ENCODE data around the gene CLEC2A. TPM values are rescaled to one million over a fixed set of nuclear protein-coding genes. Genes with fewer than 3 reads are reported as not detected.
"Not testable (repeated sequence)": the region's sequence is repeated elsewhere in the genome, so short reads cannot be mapped to it uniquely, and the experiment has no call there.

CLEC2A gene
- total RNA-seq, 2 experiments from 2014 or later: not detected

- ChIA-PET POLR2A (no interaction called here), CTCF (interaction anchor here (0.6 kb wide), 1 partner anchor 122 kb away, joined by 3 read pairs; no protein-coding TSS in a partner anchor)
These were observed 34.6 kb downstream of the CLEC2A start for GRCh38 chr12:9897535-9897934.

GRCh38 chr12:9895215-9895971 lies 36.8 kb downstream of the CLEC2A start:
- ChIA-PET CTCF (interaction anchor here (1.3 to 1.5 kb wide), 2 partner anchors 24 to 81 kb away, joined by 3 to 4 read pairs; no protein-coding TSS in a partner anchor), POLR2A (interaction anchor here (0.7 kb wide), 1 partner anchor 312 kb away, joined by 4 read pairs; no protein-coding TSS in a partner anchor)

GRCh38 chr12:9888665-9889273 lies 43.4 kb downstream of the CLEC2A start:
- POLR2A ChIA-PET: no interaction called here

GRCh38 chr12:9883175-9883574 lies 49.0 kb downstream of the CLEC2A start:
- ChIA-PET POLR2A (no interaction called here), CTCF (no interaction called here)

More at GRCh38 chr12:9888665-9889273, 43.4 kb downstream of the CLEC2A start:
- CTCF ChIA-PET: no interaction called here

GRCh38 chr12:9881988-9882387 lies 50.2 kb downstream of the CLEC2A start:
- ChIA-PET CTCF (no interaction called here), POLR2A (no interaction called here)

GRCh38 chr12:9881246-9881645 lies 50.9 kb downstream of the CLEC2A start, which contains the start of gene KLRF2:
TSS of gene KLRF2 (plus strand) at chr12:9881489. CDS start at chr12:9881596, 107 bp downstream.
- POLR2A ChIA-PET: no interaction called here
- CTCF ChIA-PET: no interaction called here

- ChIA-PET CTCF (no interaction called here), POLR2A (no interaction called here)
These were observed 51.6 kb downstream of the CLEC2A start for GRCh38 chr12:9880532-9881078.

- POLR2A ChIA-PET, CTCF ChIA-PET: not testable (repeated sequence)
These were observed 56.0 kb downstream of the CLEC2A start for GRCh38 chr12:9876120-9876519.

GRCh38 chr12:9872742-9873141 lies 59.4 kb downstream of the CLEC2A start:
- POLR2A ChIA-PET: interaction anchor here (0.6 kb wide), 1 partner anchor 77 kb away, joined by 3 read pairs; no protein-coding TSS in a partner anchor
- CTCF ChIA-PET: interaction anchor here (1.6 kb wide), 1 partner anchor 74 kb away, joined by 6 read pairs; no protein-coding TSS in a partner anchor

GRCh38 chr12:9872162-9872561 lies 60.0 kb downstream of the CLEC2A start:
- ChIA-PET CTCF (interaction anchor here (0.7 to 1.6 kb wide), 4 partner anchors 24 to 129 kb away, joined by 3 to 6 read pairs (median 3); no protein-coding TSS in a partner anchor), POLR2A (no interaction called here)

GRCh38 chr12:9870286-9870866 lies 61.8 kb downstream of the CLEC2A start:
- ChIA-PET CTCF (no interaction called here), POLR2A (no interaction called here)

- POLR2A ChIA-PET: interaction anchor here (1.0 kb wide), 1 partner anchor 111 kb away, joined by 5 read pairs; no protein-coding TSS in a partner anchor
These were observed 62.6 kb downstream of the CLEC2A start, which contains the start of gene CLEC2B for GRCh38 chr12:9869307-9870161. TSS of gene CLEC2B (minus strand) at chr12:9869354.

GRCh38 chr12:9868951-9869306 lies 63.2 kb downstream of the CLEC2A start:
- POLR2A ChIA-PET: interaction anchor here (0.7 to 3.3 kb wide), 4 partner anchors 111 to 685 kb away, joined by 3 to 21 read pairs (median 4); no protein-coding TSS in a partner anchor

More at GRCh38 chr12:9869307-9870161, 62.6 kb downstream of the CLEC2A start, which contains the start of gene CLEC2B:
- CTCF ChIA-PET: no interaction called here

GRCh38 chr12:9868311-9868801 lies 63.8 kb downstream of the CLEC2A start:
- CTCF ChIA-PET: no interaction called here

More at GRCh38 chr12:9868951-9869306, 63.2 kb downstream of the CLEC2A start:
- CTCF ChIA-PET: no interaction called here

GRCh38 chr12:9867531-9867930 lies 64.6 kb downstream of the CLEC2A start:
- CTCF ChIA-PET: interaction anchor here (0.8 to 1.3 kb wide), 2 partner anchors 18 to 70 kb away, joined by 3 to 4 read pairs; no protein-coding TSS in a partner anchor
- POLR2A ChIA-PET: interaction anchor here (1.0 to 3.3 kb wide), 4 partner anchors 106 to 198 kb away, joined by 3 to 21 read pairs (median 5); partner anchors contain the start of genes CD69 and CLEC2D

More at GRCh38 chr12:9868311-9868801, 63.8 kb downstream of the CLEC2A start:
- POLR2A ChIA-PET: interaction anchor here (0.7 to 3.3 kb wide), 4 partner anchors 111 to 686 kb away, joined by 3 to 21 read pairs (median 3); partner anchors contain the start of gene CLEC2D

- POLR2A ChIA-PET: interaction anchor here (1.1 to 3.3 kb wide), 3 partner anchors 106 to 112 kb away, joined by 4 to 21 read pairs (median 7); partner anchors contain the start of gene CD69
- CTCF ChIA-PET: interaction anchor here (0.8 to 1.3 kb wide), 2 partner anchors 18 to 69 kb away, joined by 3 to 4 read pairs; no protein-coding TSS in a partner anchor
These were observed 65.3 kb downstream of the CLEC2A start for GRCh38 chr12:9866860-9867269.

GRCh38 chr12:9864913-9865675 lies 67.1 kb downstream of the CLEC2A start:
- ChIA-PET POLR2A (interaction anchor here (0.7 to 3.3 kb wide), 4 partner anchors 35 to 211 kb away, joined by 3 to 21 read pairs (median 7); no protein-coding TSS in a partner anchor), CTCF (interaction anchor here (0.8 kb wide), 1 partner anchor 123 kb away, joined by 4 read pairs; no protein-coding TSS in a partner anchor)
